ENCODE measurements around the gene STIM1.

DNA sequence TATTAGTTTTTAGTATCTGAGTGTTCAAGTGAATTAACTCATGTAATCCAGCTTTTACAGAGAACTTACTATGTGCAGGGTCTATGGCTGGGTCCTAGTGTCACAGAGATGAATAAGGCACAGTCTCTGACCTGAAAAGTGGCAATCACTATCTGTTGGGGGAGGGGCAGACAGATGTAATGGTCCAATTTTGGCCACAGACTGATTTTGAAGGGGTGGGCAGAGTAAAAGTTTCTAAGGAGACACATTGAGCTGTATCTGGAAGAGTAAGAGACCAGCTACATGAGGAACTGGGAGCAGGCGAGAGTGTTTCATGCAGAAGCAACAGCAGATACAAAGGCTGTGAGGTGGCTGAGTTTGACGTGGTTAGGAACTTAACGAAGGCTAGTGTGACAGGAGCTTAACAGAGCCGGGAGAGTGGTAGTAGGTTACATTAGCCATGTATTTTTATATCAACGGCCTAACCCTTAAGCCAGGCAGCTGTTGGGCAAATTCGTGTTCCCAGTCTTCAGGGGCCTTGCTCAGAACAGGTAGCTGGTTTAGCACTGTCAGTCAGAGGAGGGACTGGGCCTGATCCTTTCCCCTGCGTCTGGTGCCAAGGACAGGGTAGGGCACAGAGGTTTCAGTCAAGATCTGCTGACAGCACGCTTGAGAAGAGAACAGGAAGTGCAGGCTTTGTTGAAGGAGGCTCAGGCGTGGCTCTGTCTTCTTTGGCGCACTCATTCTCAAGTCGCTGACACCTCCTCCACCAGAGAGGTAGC is 1.4 kb upstream of the STIM1 start:
- TF ChIP-seq CTCF (IDR thresholded peaks at IDR 0.05) (no peak), POLR2AphosphoS5 (IDR thresholded peaks at IDR 0.05) (no peak), POLR2A (IDR thresholded peaks at IDR 0.05; ENCODE audit: low read depth) (no peak)

Data from esophagus muscularis mucosa (tissue), 3 donors.